GM12874 (cell line): ENCODE data around the gene LRRC8C.

Experiments
- CTCF ChIP-seq: IDR thresholded peaks from 2 replicates; pipeline ENCODE4 v1.5.1; 2011; ENCODE audit warnings: low read depth, mild to moderate bottlenecking, control low read depth, low read length, moderate library complexity; ENCODE audit not compliant: insufficient read depth

The LRRC8C gene

GRCh38 chr1:89659322-89660081 lies 26.6 kb downstream of the LRRC8C start:
- no peak for TF ChIP-seq CTCF

DNA sequence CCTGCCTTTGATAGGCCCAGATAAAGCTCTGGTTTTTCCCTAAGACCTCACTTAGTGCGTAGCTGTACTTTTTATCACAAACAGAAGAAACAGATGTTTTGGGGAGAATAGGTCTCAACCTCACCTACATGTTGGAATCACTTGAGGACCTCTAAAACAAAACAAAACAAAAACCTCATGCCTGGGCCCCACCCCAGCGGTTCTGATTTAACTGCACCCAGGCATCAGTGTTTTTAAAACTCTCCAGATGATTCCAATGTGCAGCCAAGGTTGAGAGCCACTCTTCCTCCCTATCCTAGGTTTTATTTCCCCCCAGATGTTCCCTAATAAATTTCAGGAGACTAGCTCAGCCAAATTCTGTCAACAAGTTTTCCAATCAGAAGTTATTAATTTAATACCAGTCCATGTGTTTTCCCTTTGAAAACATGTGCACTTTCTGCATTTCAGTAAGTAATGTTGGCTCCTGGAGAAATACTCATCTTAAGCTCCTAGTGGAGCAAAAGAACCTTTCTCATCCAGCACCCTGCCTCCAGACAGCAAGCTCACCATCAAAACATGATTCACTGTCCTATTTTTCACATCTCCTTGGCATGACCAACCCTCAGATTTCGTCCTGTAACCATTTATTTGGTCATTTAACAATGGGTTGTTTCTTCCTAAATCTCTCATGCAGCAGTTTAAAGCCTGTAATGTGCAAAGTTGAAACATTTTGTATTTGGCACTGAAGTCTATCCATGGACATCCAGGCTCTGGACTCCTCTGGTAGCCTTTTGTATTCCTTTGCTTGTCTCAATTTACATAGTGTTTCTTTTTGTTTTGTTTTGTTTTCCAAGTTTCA lies 27.5 kb downstream of the LRRC8C start:
- TF ChIP-seq CTCF = no peak

- no peak for TF ChIP-seq CTCF
Observed at GRCh38 chr1:89665941-89666340, 33.0 kb downstream of the LRRC8C start.

DNA sequence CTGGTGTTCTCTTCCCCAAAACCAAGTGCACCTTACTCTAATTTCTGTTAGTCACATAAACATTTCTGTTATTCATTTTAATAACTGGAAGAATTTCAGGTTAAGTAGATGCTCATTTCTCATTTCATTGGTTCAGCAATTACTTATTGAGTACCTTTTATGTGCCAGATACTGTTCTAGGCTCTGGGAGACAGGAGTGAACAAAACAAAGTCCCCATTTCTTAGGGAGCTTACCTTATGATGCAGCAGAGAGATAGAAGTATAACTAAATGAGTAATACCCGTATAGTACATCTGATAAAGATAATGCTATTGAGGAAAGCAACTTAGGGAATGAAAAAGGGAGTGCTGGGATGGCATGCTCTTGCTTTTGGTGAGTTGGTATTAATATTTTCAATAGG lies 33.7 kb downstream of the LRRC8C start:
- no peak for TF ChIP-seq CTCF

DNA sequence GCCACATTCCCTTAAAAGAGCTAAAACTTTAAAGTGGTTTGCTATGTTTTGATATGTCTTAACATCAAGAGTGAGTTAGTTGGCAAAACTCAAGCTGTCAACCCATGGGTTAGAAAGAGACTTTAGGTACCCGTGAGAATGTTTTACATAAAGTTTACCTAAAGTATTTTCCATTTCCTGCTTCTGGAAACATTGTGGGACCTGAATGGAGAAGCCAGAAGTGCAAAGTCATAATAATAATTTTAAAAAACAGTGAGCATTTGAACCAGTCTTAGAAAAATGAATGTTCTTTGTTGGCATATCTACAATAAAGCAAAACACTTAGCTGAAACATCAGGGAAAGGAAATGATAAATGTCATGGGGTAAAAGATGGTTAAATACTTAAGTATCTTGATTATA lies 34.8 kb downstream of the LRRC8C start:
- TF ChIP-seq CTCF = no peak

GRCh38 chr1:89668961-89669360 lies 36.0 kb downstream of the LRRC8C start:
- TF ChIP-seq CTCF = no peak

GRCh38 chr1:89669441-89669840 lies 36.5 kb downstream of the LRRC8C start:
- TF ChIP-seq CTCF = no peak
